ENCODE results near the gene GADD45A. TPM values are rescaled to one million over a fixed set of nuclear protein-coding genes. Genes with fewer than 3 reads are reported as not detected.
A peak's percentile ranks its signal among the peaks of the same experiment; 100 is the strongest.
"Not testable (repeated sequence)": the region's sequence is repeated elsewhere in the genome, so short reads cannot be mapped to it uniquely, and the experiment has no call there.

The GADD45A gene
- total RNA-seq, 4 donors from 2014 or later, result 80.4 to 188 (median 142) TPM

GRCh38 chr1:67664048-67664447, 21.0 kb upstream of the GADD45A start:
- in situ Hi-C loops (cut with MboI; ENCODE audit: low sequenced_read_pairs in 4 of 4) (no loop called here), intact Hi-C loops (cut with DNase I; ENCODE audit: low total_unique reads) (no loop called here)
- Histone ChIP-seq H3K27ac (no peak overlapping the region), H3K36me3 (no peaks in the 10 kb centered on the region), H3K4me1 (no peaks in the 10 kb centered on the region), H3K4me3 (no peak overlapping the region), H3K27me3 (no peaks in the 10 kb centered on the region), H3K9me3 (no peaks in the 10 kb centered on the region)
- no peak for TF ChIP-seq POLR2A (IDR thresholded peaks at IDR 0.05)
- no peak for TF ChIP-seq CTCF (IDR thresholded peaks at IDR 0.05 in 4 of 5, conservative IDR thresholded peaks at IDR 0.05 in 1 of 5)
- ATAC-seq, result no peak
- no peak for DNase-seq

- intact Hi-C loops (cut with DNase I; ENCODE audit: low total_unique reads); ATAC-seq; H3K27me3 ChIP-seq; H3K36me3 ChIP-seq; H3K27ac ChIP-seq; H3K4me1 ChIP-seq; DNase-seq; H3K4me3 ChIP-seq; H3K9me3 ChIP-seq; in situ Hi-C loops (cut with MboI; ENCODE audit: low sequenced_read_pairs in 4 of 4): not testable (repeated sequence)
Observed at GRCh38 chr1:67665307-67665706, 19.7 kb upstream of the GADD45A start.

DNA sequence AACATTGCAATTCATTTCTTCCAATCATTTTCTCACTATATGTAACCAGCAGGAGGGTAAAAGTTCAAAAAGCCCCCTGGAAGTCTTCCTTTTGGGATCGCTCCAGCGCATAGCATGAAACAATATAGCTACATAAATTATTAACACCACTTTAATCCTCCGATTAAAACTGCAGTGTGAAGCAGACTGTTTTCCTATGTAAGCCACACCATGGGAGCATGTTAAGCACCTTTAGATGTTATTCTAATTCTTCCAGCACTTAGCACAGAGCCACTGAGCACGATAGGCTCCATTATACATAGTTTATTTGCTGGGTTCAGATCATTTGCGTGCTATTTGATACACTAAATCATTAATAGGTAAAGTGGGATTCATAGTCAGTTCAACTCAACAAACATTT, 18.4 kb upstream of the GADD45A start:
- no peak for ATAC-seq
- H3K9me3 ChIP-seq, result no peaks in the 10 kb centered on the region
- TF ChIP-seq POLR2A (IDR thresholded peaks at IDR 0.05), result no peak
- no peak for TF ChIP-seq CTCF (IDR thresholded peaks at IDR 0.05 in 4 of 5, conservative IDR thresholded peaks at IDR 0.05 in 1 of 5)
- no peak overlapping the region for H3K27ac ChIP-seq
- intact Hi-C loops (cut with DNase I; ENCODE audit: low total_unique reads), result no loop called here
- no peak overlapping the region for H3K4me3 ChIP-seq
- H3K36me3 ChIP-seq, result no peaks in the 10 kb centered on the region
- in situ Hi-C loops (cut with MboI; ENCODE audit: low sequenced_read_pairs in 4 of 4), result no loop called here
- no peaks in the 10 kb centered on the region for H3K27me3 ChIP-seq
- no peaks in the 10 kb centered on the region for H3K4me1 ChIP-seq
- no peak for DNase-seq

DNA sequence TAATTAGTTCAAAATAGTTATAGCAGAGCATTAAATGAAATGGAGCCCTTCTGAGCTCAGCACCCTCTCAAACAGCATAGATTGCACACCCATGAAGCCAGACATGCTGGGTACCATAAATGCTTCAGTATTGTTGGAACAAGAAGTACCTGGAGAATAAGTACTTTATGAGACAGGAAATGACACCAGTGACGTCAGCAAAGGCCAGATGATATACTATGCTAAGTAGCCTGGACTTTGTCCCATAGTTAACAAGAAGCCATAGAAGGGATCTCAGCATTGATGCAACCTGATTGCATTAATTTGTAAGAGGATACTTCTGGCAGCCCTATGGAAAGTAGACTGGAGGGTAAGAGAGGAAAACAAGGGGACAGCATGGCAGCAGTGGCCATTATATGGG, 16.3 kb upstream of the GADD45A start:
- intact Hi-C loops (cut with DNase I; ENCODE audit: low total_unique reads) (no loop called here), in situ Hi-C loops (cut with MboI; ENCODE audit: low sequenced_read_pairs in 4 of 4) (no loop called here)
- ATAC-seq, result peak; percentile 55 to 74

DNA sequence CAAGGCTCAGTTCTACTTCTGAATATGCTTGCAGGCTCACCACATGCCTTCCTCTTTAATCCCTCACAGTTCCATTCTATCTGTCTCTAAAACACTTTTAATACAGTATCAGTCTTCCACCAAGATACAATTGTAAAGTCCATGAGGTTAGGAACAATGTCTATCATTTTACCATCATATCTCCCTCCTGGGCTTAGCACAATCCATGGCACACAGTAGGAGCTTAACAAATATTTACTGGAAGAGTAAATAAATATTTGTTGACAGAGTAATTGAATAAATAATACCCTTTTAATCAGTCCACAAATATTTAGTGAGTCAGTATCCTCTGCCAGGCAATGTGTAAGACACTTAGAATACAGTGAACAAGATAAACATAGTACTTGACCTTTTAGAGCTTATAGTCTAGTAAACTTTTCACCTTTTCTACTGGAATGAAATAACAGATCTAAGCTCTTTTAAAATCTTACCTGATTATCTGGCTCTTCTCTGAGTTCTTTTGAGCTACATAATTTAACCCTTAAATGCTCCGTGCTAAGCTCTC, 12.7 kb upstream of the GADD45A start:
- no peak overlapping the region for H3K4me3 ChIP-seq
- H3K4me1 ChIP-seq, result peaks cover 12 to 20% of the 10 kb centered on the region in 2 donors
- TF ChIP-seq POLR2A (IDR thresholded peaks at IDR 0.05), result no peak
- no peak for DNase-seq
- no peaks in the 10 kb centered on the region for H3K27me3 ChIP-seq
- peak overlapping the region in 1 of 4 donors; percentile 19 for H3K27ac ChIP-seq
- H3K9me3 ChIP-seq, result no peaks in the 10 kb centered on the region
- peak; percentile 57 to 76 for ATAC-seq
- H3K36me3 ChIP-seq, result no peaks in the 10 kb centered on the region
- intact Hi-C loops (cut with DNase I; ENCODE audit: low total_unique reads), result no loop called here
- in situ Hi-C loops (cut with MboI; ENCODE audit: low sequenced_read_pairs in 4 of 4), result no loop called here

More for the DNA sequence above, 16.3 kb upstream of the GADD45A start:
- Histone ChIP-seq H3K27me3 (no peaks in the 10 kb centered on the region), H3K36me3 (no peaks in the 10 kb centered on the region), H3K9me3 (no peaks in the 10 kb centered on the region), H3K4me1 (peaks cover 0 to 3% of the 10 kb centered on the region in 2 donors), H3K4me3 (no peak overlapping the region), H3K27ac (peak overlapping the region in 2 of 4 donors; percentile 33 to 55)
- TF ChIP-seq POLR2A (IDR thresholded peaks at IDR 0.05) (peak in 1 of 2 donors; percentile 32), CTCF (IDR thresholded peaks at IDR 0.05 in 4 of 5, conservative IDR thresholded peaks at IDR 0.05 in 1 of 5) (no peak)
- no peak for DNase-seq
